Activated CD8-positive, alpha-beta memory T cell treated with anti-CD3 and anti-CD28 coated beads for 1 hour (primary cell): ENCODE data around the gene GIT2.
"Not testable (repeated sequence)": the region's sequence is repeated elsewhere in the genome, so short reads cannot be mapped to it uniquely, and the experiment has no call there.

Experiments used
- DNase-seq, 2 donors: peaks; one replicate each; pipeline ENCODE4 v3.0.0-alpha.2; 2020; ENCODE audit warnings: low read depth in 1 of 2; ENCODE audit errors: extremely low read depth in 1 of 2

Gene GIT2

GRCh38 chr12:109893261-109893995 lies 102.7 kb downstream of the GIT2 start:
- DNase-seq: no peak

GRCh38 chr12:109892748-109893147 lies 103.4 kb downstream of the GIT2 start:
- DNase-seq: no peak

GRCh38 chr12:109892165-109892715 lies 103.9 kb downstream of the GIT2 start:
- no peak for DNase-seq

- DNase-seq: not testable (repeated sequence)
Measured at GRCh38 chr12:109891731-109892130, 104.4 kb downstream of the GIT2 start.

- no peak for DNase-seq
Measured at GRCh38 chr12:109890620-109891170, 105.5 kb downstream of the GIT2 start.

- no peak for DNase-seq
Measured at GRCh38 chr12:109888179-109889020, 107.8 kb downstream of the GIT2 start.

GRCh38 chr12:109885616-109886015 lies 110.6 kb downstream of the GIT2 start:
- DNase-seq: no peak

- DNase-seq: no peak
Measured at GRCh38 chr12:109883461-109883860, 112.7 kb downstream of the GIT2 start.

- DNase-seq: no peak
Measured at GRCh38 chr12:109881752-109882151, 114.4 kb downstream of the GIT2 start.

GRCh38 chr12:109880938-109881337 lies 115.2 kb downstream of the GIT2 start:
- no peak for DNase-seq

GRCh38 chr12:109880043-109880931 lies 115.9 kb downstream of the GIT2 start, which contains the start of gene GLTP:
Gene GLTP (minus strand): TSS chr12:109880541. CDS start chr12:109880374, 167 bp downstream.
- DNase-seq: peak; percentile 63 to 88
